ENCODE data around the gene RIC1.

- TF ChIP-seq CTCF (IDR thresholded peaks at IDR 0.05; ENCODE audit: low read length) (no peak), EZH2 (IDR thresholded peaks at IDR 0.05; ENCODE audit: borderline replicate concordance, low read length) (no peak)
Measured at GRCh38 chr9:5813824-5814223, 184.9 kb downstream of the RIC1 start.
